Measurements from ENCODE around the gene LARGE1.

DNA sequence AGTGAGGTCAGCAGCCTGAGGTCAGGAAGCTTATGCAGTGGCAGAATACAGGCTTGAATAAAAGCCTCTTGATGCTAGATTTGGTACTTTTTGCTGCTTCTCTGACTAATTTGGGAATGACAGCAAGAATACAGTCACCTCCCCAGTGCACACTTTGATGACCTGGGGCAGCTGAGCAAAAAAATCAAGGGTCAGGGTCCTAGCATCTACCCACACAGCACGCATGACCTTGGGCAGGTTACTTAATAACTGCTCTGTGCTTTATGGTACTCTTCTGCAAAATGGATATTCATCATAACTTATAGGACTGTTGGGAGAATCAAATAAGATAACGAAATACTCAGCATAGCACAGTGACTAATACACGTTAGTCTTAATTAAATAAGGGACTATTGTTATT lies 518.0 kb downstream of the LARGE1 start:
- TF ChIP-seq, protein P1, sequence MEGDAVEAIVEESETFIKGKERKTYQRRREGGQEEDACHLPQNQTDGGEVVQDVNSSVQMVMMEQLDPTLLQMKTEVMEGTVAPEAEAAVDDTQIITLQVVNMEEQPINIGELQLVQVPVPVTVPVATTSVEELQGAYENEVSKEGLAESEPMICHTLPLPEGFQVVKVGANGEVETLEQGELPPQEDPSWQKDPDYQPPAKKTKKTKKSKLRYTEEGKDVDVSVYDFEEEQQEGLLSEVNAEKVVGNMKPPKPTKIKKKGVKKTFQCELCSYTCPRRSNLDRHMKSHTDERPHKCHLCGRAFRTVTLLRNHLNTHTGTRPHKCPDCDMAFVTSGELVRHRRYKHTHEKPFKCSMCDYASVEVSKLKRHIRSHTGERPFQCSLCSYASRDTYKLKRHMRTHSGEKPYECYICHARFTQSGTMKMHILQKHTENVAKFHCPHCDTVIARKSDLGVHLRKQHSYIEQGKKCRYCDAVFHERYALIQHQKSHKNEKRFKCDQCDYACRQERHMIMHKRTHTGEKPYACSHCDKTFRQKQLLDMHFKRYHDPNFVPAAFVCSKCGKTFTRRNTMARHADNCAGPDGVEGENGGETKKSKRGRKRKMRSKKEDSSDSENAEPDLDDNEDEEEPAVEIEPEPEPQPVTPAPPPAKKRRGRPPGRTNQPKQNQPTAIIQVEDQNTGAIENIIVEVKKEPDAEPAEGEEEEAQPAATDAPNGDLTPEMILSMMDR (IDR thresholded peaks at IDR 0.05) = no peak
- no peak for TF ChIP-seq POLR2A (IDR thresholded peaks at IDR 0.05)

Data from uterus (tissue), 2 donors.